ENCODE results near the gene TBL1XR1. TPM values are rescaled to one million over a fixed set of nuclear protein-coding genes. Genes with fewer than 3 reads are reported as not detected.

TBL1XR1 gene
- total and polyA plus RNA-seq, 2 of the 4 experiments (the other 2 are of a cell fraction): 25.2 to 170 TPM

GRCh38 chr3:177123822-177124221 is 73.5 kb downstream of the TBL1XR1 start:
- Histone ChIP-seq H3K27me3 (ENCODE audit: control insufficient read depth, insufficient read depth, low read length) (no peaks in the 10 kb centered on the region), H3K56ac (ENCODE audit: extremely low read depth, insufficient read depth, low read length) (no peak overlapping the region), H3K36me3 (ENCODE audit: control insufficient read depth, insufficient read depth, low read length) (no peaks in the 10 kb centered on the region), H3K9me3 (ENCODE audit: control insufficient read depth, insufficient read depth, low read length) (no peaks in the 10 kb centered on the region), H2BK5ac (ENCODE audit: low read depth, low read length, poor library complexity, severe bottlenecking) (no peak overlapping the region), H3K4me1 (ENCODE audit: control insufficient read depth, insufficient read depth, low read length) (0 out of 2 replicates have a peak, but pooled peaks cover 2% of the 10 kb centered on the region), H2BK20ac (ENCODE audit: low read depth, low read length) (no peak overlapping the region), H4K8ac (ENCODE audit: low read depth in 2 of 2, low read length in 2 of 2) (no peak overlapping the region), H4K20me1 (ENCODE audit: insufficient read depth, low read length) (peaks cover 80% of the 10 kb centered on the region), H2AFZ (replicated peaks; ENCODE audit: low read length, poor library complexity) (no peak overlapping the region), H3K9ac (ENCODE audit: low read depth, low read length) (no peak overlapping the region), H3K14ac (replicated peaks; ENCODE audit: low read depth, low read length) (no peak overlapping the region), H2AK5ac (ENCODE audit: low read depth, low read length) (no peak overlapping the region), H4K91ac (ENCODE audit: insufficient read depth, low read depth, low read length) (no peak overlapping the region), H3K18ac (ENCODE audit: low read depth, low read length) (no peak overlapping the region), H4K5ac (ENCODE audit: low read depth, low read length) (no peak overlapping the region), H3K79me1 (ENCODE audit: low read depth in 1 of 2, low read length in 2 of 2) (peaks cover 34 to 69% of the 10 kb centered on the region in 2 experiments), H3K4me2 (ENCODE audit: low read depth, low read length) (no peak overlapping the region), H3K9me1 (ENCODE audit: insufficient read depth, low read length) (no peaks in the 10 kb centered on the region), H3K4ac (ENCODE audit: low read depth, low read length) (no peak overlapping the region), H2BK15ac (ENCODE audit: low read depth, low read length) (no peak overlapping the region), H2BK120ac (ENCODE audit: low read depth, low read length) (no peak overlapping the region), H3K27ac (ENCODE audit: insufficient read depth, low read length) (no peak overlapping the region), H2AK9ac (replicated peaks; ENCODE audit: low read depth, low read length, poor library complexity) (no peak overlapping the region), H3K4me3 (ENCODE audit: insufficient read depth, low read depth, low read length) (no peak overlapping the region), H3K23ac (ENCODE audit: low read depth, low read length) (no peak overlapping the region)
- DNase-seq (no peak), ATAC-seq (ENCODE audit: low read depth) (no peak)
- no TSS peak for BruUV-seq (replicated peaks)
- POLR2A ChIA-PET (ENCODE audit: unreplicated experiment): no interaction called here
- dilution Hi-C loops (cut with HindIII; ENCODE audit: low sequenced_read_pairs, unreplicated experiment): no loop called here
- intact Hi-C loops (cut with micrococcal nuclease): no loop called here
- WGBS, 2 experiments (ENCODE audit: extremely low coverage in 2 of 2, insufficient read length in 1 of 2): 100% methylated on average over 1 of the region's 2 CpGs; no CpG with 5 or more reads in 1 of the 2 experiments
- in situ Hi-C loops (cut with MboI; ENCODE audit: low sequenced_read_pairs): no loop called here
- CTCF ChIA-PET: no interaction called here
- TF ChIP-seq RCOR1 (IDR thresholded peaks at IDR 0.05; ENCODE audit: insufficient replicate concordance, low read length) (no peak), FOS (IDR thresholded peaks at IDR 0.05; ENCODE audit: low read depth, low read length) (no peak), CEBPB (IDR thresholded peaks at IDR 0.05; ENCODE audit: low read depth, low read length) (no peak), RFX5 (IDR thresholded peaks at IDR 0.05; ENCODE audit: low read depth, low read length) (no peak), RAD21 (IDR thresholded peaks at IDR 0.05; ENCODE audit: low read length) (no peak), MXI1 (IDR thresholded peaks at IDR 0.05; ENCODE audit: borderline replicate concordance, low read depth, low read length) (no peak), CTCF (conservative IDR thresholded peaks at IDR 0.05; ENCODE audit: low read depth, low read length) (no peak), SMC3 (IDR thresholded peaks at IDR 0.05; ENCODE audit: low read depth, low read length) (no peak), POLR2A (IDR thresholded peaks at IDR 0.05; ENCODE audit: low read depth, low read length) (no peak), CHD1 (IDR thresholded peaks at IDR 0.05; ENCODE audit: low read depth, low read length) (no peak), NFE2L2 (IDR thresholded peaks at IDR 0.05; ENCODE audit: low read depth, low read length) (no peak), USF2 (IDR thresholded peaks at IDR 0.05; ENCODE audit: low read depth, low read length) (no peak), ELK1 (IDR thresholded peaks at IDR 0.05; ENCODE audit: borderline replicate concordance, low read depth, low read length) (no peak), BHLHE40 (IDR thresholded peaks at IDR 0.05; ENCODE audit: low read depth, low read length) (no peak), MAFK (IDR thresholded peaks at IDR 0.05; ENCODE audit: low read depth, low read length) (no peak), MAZ (IDR thresholded peaks at IDR 0.05; ENCODE audit: borderline replicate concordance, low read depth, low read length) (no peak)

Data from IMR-90 (cell line).